D341Med (cell line): Measurements from ENCODE around the gene ZAR1L.
"Not testable (repeated sequence)": the region's sequence is repeated elsewhere in the genome, so short reads cannot be mapped to it uniquely, and the experiment has no call there.

Experiments
- DNase-seq: peaks from one replicate; pipeline ENCODE4 v3.0.0; 2012; ENCODE audit warnings: low spot score

The ZAR1L gene

GRCh38 chr13:32315238-32316027, at the start of gene ZAR1L, which contains the start of gene BRCA2:
Gene ZAR1L (minus strand): TSS chr13:32315363. CDS start chr13:32311925, 3,438 bp downstream.
Gene BRCA2 (plus strand): TSS chr13:32315508. CDS start chr13:32316461, 953 bp downstream.
- peak; percentile 92 for DNase-seq

GRCh38 chr13:32362574-32362973, 47.4 kb upstream of the ZAR1L start:
- no peak for DNase-seq

GRCh38 chr13:32355935-32356334, 40.8 kb upstream of the ZAR1L start:
- not testable (repeated sequence) for DNase-seq

GRCh38 chr13:32354040-32354439, 38.9 kb upstream of the ZAR1L start:
- DNase-seq: no peak

GRCh38 chr13:32350839-32351441, 35.8 kb upstream of the ZAR1L start:
- not testable (repeated sequence) for DNase-seq

- DNase-seq: no peak
Observed at GRCh38 chr13:32347651-32348050, 32.5 kb upstream of the ZAR1L start.

- DNase-seq: no peak
Observed at GRCh38 chr13:32340914-32341313, 25.8 kb upstream of the ZAR1L start.

- no peak for DNase-seq
Observed at GRCh38 chr13:32334671-32335070, 19.5 kb upstream of the ZAR1L start.

GRCh38 chr13:32330441-32330840, 15.3 kb upstream of the ZAR1L start:
- DNase-seq: no peak

- no peak for DNase-seq
Observed at GRCh38 chr13:32323912-32324311, 8.7 kb upstream of the ZAR1L start.

- DNase-seq: no peak
Observed at GRCh38 chr13:32320528-32320927, 5.4 kb upstream of the ZAR1L start.

- no peak for DNase-seq
Observed at GRCh38 chr13:32317716-32318465, 2.7 kb upstream of the ZAR1L start.

GRCh38 chr13:32316501-32316900, 1.3 kb upstream of the ZAR1L start:
- no peak for DNase-seq

- DNase-seq: no peak
Observed at GRCh38 chr13:32316028-32316339, 821 bp upstream of the ZAR1L start.

- peak; percentile 55 for DNase-seq
Observed at GRCh38 chr13:32314271-32315237, 609 bp downstream of the ZAR1L start.

GRCh38 chr13:32311188-32311897, 3.8 kb downstream of the ZAR1L start:
- DNase-seq: no peak

GRCh38 chr13:32310134-32310706, 4.9 kb downstream of the ZAR1L start:
- DNase-seq: peak; percentile 47

GRCh38 chr13:32309312-32310133, 5.6 kb downstream of the ZAR1L start:
- no peak for DNase-seq

GRCh38 chr13:32305646-32306045, 9.5 kb downstream of the ZAR1L start:
- no peak for DNase-seq

- DNase-seq: no peak
Observed at GRCh38 chr13:32302461-32302860, 12.7 kb downstream of the ZAR1L start.
